Osteoblast (primary cell): ENCODE results near the gene SLC7A14. TPM values are rescaled to one million over a fixed set of nuclear protein-coding genes. Genes with fewer than 3 reads are reported as not detected.

Source experiments
- DNase-seq: peaks from one replicate; pipeline ENCODE4 v3.0.0; 2011; ENCODE audit warnings: low spot score, mixed read lengths; ENCODE audit not compliant: insufficient read length; ENCODE audit errors: missing footprints
- H2AFZ ChIP-seq: 2 replicates; pipeline ENCODE4 v1.6.0; 2011; ENCODE audit warnings: mild to moderate bottlenecking, low read length
- H3K27ac ChIP-seq: 2 replicates; pipeline ENCODE4 v1.5.1; 2011; ENCODE audit warnings: mild to moderate bottlenecking, low read depth, low read length, moderate library complexity
- H3K27me3 ChIP-seq: 2 replicates; pipeline ENCODE4 v1.6.0; 2012; ENCODE audit warnings: mild to moderate bottlenecking, control low read depth, inconsistent platforms, low read length, moderate library complexity; ENCODE audit not compliant: insufficient read depth
- H3K36me3 ChIP-seq: 2 replicates; pipeline ENCODE4 v1.5.1; 2011; ENCODE audit warnings: mild to moderate bottlenecking, low read length, control low read depth, moderate library complexity; ENCODE audit not compliant: insufficient read depth
- H3K4me1 ChIP-seq: 2 replicates; pipeline ENCODE4 v1.5.1; 2011; ENCODE audit warnings: mild to moderate bottlenecking, low read length, control low read depth, moderate library complexity; ENCODE audit not compliant: insufficient read depth
- H3K4me2 ChIP-seq: 2 replicates; pipeline ENCODE4 v1.6.0; 2011; ENCODE audit warnings: mild to moderate bottlenecking, low read length; ENCODE audit not compliant: insufficient read depth
- H3K4me3 ChIP-seq: fragments of 200-600 bp; sonication (generic); 3 replicates; pipeline ENCODE4 v1.5.1; 2012; ENCODE audit warnings: mild to moderate bottlenecking, low read length, inconsistent platforms; ENCODE audit not compliant: insufficient read depth
- H3K79me2 ChIP-seq: 2 replicates; pipeline ENCODE4 v1.6.0; 2012; ENCODE audit warnings: mild to moderate bottlenecking, low read length, control low read depth, inconsistent platforms; ENCODE audit not compliant: insufficient read depth
- H3K9me3 ChIP-seq: 2 replicates; pipeline ENCODE4 v1.5.1; 2011; ENCODE audit warnings: low read depth, low read length, control low read depth
- H4K20me1 ChIP-seq: 2 replicates; pipeline ENCODE4 v1.6.0; 2012; ENCODE audit warnings: mild to moderate bottlenecking, low read length, control low read depth; ENCODE audit not compliant: insufficient read depth
- total RNA-seq: library from RNA; depleted of rRNA; stranded (reverse); fragments of >200 nt; gene quantifications from 2 replicates; pipeline ENCODE4 v1.2.3, GENCODE V29; 2012
- TF ChIP-seq, protein P1 (sequence below): IDR thresholded peaks from 2 replicates; pipeline ENCODE4 v1.5.1; 2011; ENCODE audit warnings: mild to moderate bottlenecking, low read depth, low read length, moderate library complexity; ENCODE audit errors: extremely low read depth

The SLC7A14 gene
- total RNA-seq, 1 donor: 0.36 TPM

DNA sequence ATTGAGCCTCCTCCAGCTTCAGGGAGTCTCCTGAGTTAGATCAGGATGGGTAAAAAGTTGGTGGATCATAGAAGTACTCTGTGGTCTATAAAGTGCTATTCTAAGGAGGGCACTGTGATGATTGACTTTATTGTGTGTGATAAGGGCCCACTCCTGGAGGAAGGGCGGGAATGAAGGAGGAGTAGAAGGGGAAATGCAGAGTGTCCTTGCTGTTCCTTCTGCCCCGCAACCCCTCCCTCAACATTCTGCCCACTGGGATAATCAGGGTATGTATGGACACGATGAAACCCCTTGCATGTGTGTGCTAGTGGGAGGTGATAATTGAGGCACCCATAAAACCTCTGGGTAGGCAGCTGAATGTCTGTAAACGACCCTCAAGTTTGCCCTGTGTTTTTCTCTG, 101.0 kb downstream of the SLC7A14 start:
- DNase-seq: no peak

DNA sequence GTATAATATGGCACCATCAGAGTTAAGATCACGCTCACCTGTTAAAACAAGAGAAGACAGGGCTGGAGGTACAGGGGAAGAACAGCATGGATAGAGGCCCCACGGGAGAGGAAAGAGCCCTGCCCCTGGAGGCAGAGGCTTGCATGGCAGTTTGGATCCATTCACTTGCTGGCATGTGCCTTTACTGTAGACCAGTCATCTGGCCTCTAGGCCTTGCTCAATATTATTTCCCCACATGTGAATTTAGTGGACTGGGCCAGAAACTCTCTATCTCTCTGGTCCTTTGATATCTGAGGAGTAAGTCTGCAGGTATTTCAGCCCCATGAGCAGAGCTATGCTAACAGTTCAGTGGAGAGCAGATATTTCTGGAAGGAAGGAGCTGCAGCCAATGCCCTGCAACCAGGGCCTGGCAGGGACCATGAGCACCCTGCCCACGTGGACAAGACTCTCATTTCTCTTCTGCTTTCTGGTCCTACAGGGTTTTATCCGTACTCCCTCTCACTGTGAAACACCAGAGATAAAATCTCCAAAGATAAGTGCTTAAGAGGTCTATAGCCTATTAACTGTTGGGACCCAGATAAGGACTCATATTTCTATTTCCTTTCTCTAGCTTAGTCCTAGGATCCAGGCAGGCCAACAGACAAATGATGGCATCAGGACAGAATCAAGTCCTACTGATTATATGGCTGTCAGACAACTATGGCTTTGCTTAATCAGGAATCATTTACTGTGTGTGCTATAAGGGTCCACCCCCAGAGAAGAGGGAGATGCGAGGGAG, 102.2 kb downstream of the SLC7A14 start:
- Histone ChIP-seq H3K9me3 (no peaks in the 10 kb centered on the region), H3K4me2 (no peak overlapping the region), H4K20me1 (no peaks in the 10 kb centered on the region), H3K4me1 (no peaks in the 10 kb centered on the region), H3K4me3 (no peak overlapping the region), H3K27ac (no peak overlapping the region), H3K36me3 (no peaks in the 10 kb centered on the region), H3K79me2 (no peaks in the 10 kb centered on the region), H3K27me3 (no peaks in the 10 kb centered on the region), H2AFZ (no peak overlapping the region)
- TF ChIP-seq, protein P1, sequence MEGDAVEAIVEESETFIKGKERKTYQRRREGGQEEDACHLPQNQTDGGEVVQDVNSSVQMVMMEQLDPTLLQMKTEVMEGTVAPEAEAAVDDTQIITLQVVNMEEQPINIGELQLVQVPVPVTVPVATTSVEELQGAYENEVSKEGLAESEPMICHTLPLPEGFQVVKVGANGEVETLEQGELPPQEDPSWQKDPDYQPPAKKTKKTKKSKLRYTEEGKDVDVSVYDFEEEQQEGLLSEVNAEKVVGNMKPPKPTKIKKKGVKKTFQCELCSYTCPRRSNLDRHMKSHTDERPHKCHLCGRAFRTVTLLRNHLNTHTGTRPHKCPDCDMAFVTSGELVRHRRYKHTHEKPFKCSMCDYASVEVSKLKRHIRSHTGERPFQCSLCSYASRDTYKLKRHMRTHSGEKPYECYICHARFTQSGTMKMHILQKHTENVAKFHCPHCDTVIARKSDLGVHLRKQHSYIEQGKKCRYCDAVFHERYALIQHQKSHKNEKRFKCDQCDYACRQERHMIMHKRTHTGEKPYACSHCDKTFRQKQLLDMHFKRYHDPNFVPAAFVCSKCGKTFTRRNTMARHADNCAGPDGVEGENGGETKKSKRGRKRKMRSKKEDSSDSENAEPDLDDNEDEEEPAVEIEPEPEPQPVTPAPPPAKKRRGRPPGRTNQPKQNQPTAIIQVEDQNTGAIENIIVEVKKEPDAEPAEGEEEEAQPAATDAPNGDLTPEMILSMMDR: peak; percentile 32
- DNase-seq: no peak

More for the DNA sequence above, 101.0 kb downstream of the SLC7A14 start:
- no peaks in the 10 kb centered on the region for H3K36me3 ChIP-seq
- H3K79me2 ChIP-seq: no peaks in the 10 kb centered on the region
- no peak overlapping the region for H2AFZ ChIP-seq
- no peaks in the 10 kb centered on the region for H4K20me1 ChIP-seq
- no peak overlapping the region for H3K4me2 ChIP-seq
- H3K27ac ChIP-seq: no peak overlapping the region
- no peak overlapping the region for H3K4me3 ChIP-seq
- H3K9me3 ChIP-seq: no peaks in the 10 kb centered on the region
- no peaks in the 10 kb centered on the region for H3K27me3 ChIP-seq
- no peaks in the 10 kb centered on the region for H3K4me1 ChIP-seq
- TF ChIP-seq, protein P1: no peak

DNA sequence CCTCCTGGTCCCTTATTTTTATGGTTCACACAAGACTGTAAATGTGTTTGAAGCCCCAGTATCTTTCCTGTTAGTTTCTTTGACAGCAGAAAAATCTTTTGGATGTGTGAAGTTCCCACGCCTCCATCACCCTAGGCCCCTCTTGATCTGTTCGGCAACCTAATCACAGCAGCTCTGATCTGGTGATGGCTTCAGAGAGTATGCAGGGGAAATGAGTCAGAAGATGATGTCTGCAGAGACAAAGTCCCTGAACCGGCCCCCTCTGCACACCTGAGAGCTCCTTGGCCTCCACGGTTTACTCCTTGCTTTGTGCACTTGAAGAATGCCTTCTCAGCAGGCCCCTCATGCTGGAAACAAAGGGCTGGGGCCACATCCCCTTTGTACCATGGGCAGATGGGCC, 103.7 kb downstream of the SLC7A14 start:
- no peak for DNase-seq
- no peaks in the 10 kb centered on the region for H3K36me3 ChIP-seq
- H3K27me3 ChIP-seq: no peaks in the 10 kb centered on the region
- no peak overlapping the region for H2AFZ ChIP-seq
- H3K4me2 ChIP-seq: no peak overlapping the region
- H3K4me3 ChIP-seq: no peak overlapping the region
- no peaks in the 10 kb centered on the region for H3K9me3 ChIP-seq
- peaks cover 2% of the 10 kb centered on the region for H3K4me1 ChIP-seq
- H3K79me2 ChIP-seq: no peaks in the 10 kb centered on the region
- TF ChIP-seq, protein P1: no peak
- H4K20me1 ChIP-seq: no peaks in the 10 kb centered on the region
- no peak overlapping the region for H3K27ac ChIP-seq

DNA sequence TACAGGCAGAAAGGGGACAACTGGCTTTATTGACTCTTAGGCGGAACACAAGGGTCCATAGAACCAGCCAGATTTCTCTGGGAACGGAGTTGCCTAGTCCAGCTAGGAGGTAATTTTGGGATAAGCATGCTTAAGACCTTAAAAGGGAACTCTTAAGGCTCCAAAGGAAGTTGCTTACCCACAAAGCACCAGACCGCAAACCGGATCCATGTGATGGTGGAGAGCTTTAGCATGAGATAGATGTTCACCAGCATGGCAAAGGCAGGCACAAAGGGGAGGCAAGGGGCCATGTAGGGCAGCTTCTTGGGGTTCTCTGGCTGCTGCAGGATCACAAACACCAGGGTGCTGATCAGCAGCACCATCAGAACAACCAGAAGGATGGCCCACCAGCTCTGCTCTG, 105.8 kb downstream of the SLC7A14 start:
- H3K4me2 ChIP-seq: no peak overlapping the region
- no peak overlapping the region for H3K4me3 ChIP-seq
- DNase-seq: no peak
- TF ChIP-seq, protein P1: no peak
- no peaks in the 10 kb centered on the region for H3K27me3 ChIP-seq
- H4K20me1 ChIP-seq: no peaks in the 10 kb centered on the region
- no peaks in the 10 kb centered on the region for H3K79me2 ChIP-seq
- H3K9me3 ChIP-seq: no peaks in the 10 kb centered on the region
- peaks cover 6% of the 10 kb centered on the region for H3K4me1 ChIP-seq
- H3K36me3 ChIP-seq: no peaks in the 10 kb centered on the region
- H2AFZ ChIP-seq: no peak overlapping the region
- no peak overlapping the region for H3K27ac ChIP-seq
